Measurements from ENCODE around the gene KCNH1. TPM values are rescaled to one million over a fixed set of nuclear protein-coding genes. Genes with fewer than 3 reads are reported as not detected.

Gene KCNH1
- total RNA-seq, 1 donor from 2014 or later: 15.5 TPM

GRCh38 chr1:210944252-210944651, 189.7 kb downstream of the KCNH1 start:
- peaks cover 6% of the 10 kb centered on the region for H3K36me3 Mint-ChIP-seq (ENCODE audit: low read depth, unreplicated experiment)
- DNase-seq (ENCODE audit: low read depth) (no peak), FAIRE-seq (no peak)
- H3K4me3 Mint-ChIP-seq (ENCODE audit: unreplicated experiment): no peak overlapping the region
- no peaks in the 10 kb centered on the region for H3K27me3 Mint-ChIP-seq (ENCODE audit: low read depth, unreplicated experiment)
- no peaks in the 10 kb centered on the region for H3K4me1 ChIP-seq (ENCODE audit: insufficient read depth, low read length)
- TF ChIP-seq CTCF (IDR thresholded peaks at IDR 0.05; ENCODE audit: insufficient read depth, low read depth, low read length): no peak
- TF ChIP-seq EZH2 (IDR thresholded peaks at IDR 0.05; ENCODE audit: insufficient read depth, low read length): no peak
- no peak overlapping the region for H3K27ac ChIP-seq (ENCODE audit: low read depth, low read length)
- H3K9me3 ChIP-seq (ENCODE audit: insufficient read depth, low read depth, low read length): no peaks in the 10 kb centered on the region
- no peaks in the 10 kb centered on the region for H3K79me2 ChIP-seq (ENCODE audit: insufficient read depth, low read length)
- no peaks in the 10 kb centered on the region for H4K20me1 ChIP-seq (ENCODE audit: insufficient read depth, low read length)
- no peak overlapping the region for H3K9ac ChIP-seq (ENCODE audit: low read length)
- H3K9me3 Mint-ChIP-seq (ENCODE audit: unreplicated experiment): no peaks in the 10 kb centered on the region
- H3K36me3 ChIP-seq (ENCODE audit: insufficient read depth, low read length): no peaks in the 10 kb centered on the region
- no peak overlapping the region for H3K27ac Mint-ChIP-seq (ENCODE audit: unreplicated experiment)
- H3K4me1 Mint-ChIP-seq (ENCODE audit: low read depth, unreplicated experiment): peaks cover 3% of the 10 kb centered on the region
- no peak overlapping the region for H3K4me2 ChIP-seq (ENCODE audit: low read length)
- H3K27me3 ChIP-seq (ENCODE audit: insufficient read depth, low read length): no peaks in the 10 kb centered on the region
- H3K4me3 ChIP-seq (ENCODE audit: insufficient read depth, low read depth, low read length): no peak overlapping the region
- no peak overlapping the region for H2AFZ ChIP-seq (ENCODE audit: low read depth, low read length)

- FAIRE-seq (no peak), DNase-seq (ENCODE audit: low read depth) (no peak)
- Mint-ChIP-seq H3K9me3 (ENCODE audit: unreplicated experiment) (no peaks in the 10 kb centered on the region), H3K27ac (ENCODE audit: unreplicated experiment) (no peak overlapping the region), H3K27me3 (ENCODE audit: low read depth, unreplicated experiment) (no peaks in the 10 kb centered on the region), H3K4me1 (ENCODE audit: low read depth, unreplicated experiment) (peaks cover 3% of the 10 kb centered on the region), H3K36me3 (ENCODE audit: low read depth, unreplicated experiment) (peaks cover 6% of the 10 kb centered on the region), H3K4me3 (ENCODE audit: unreplicated experiment) (no peak overlapping the region)
- Histone ChIP-seq H3K4me3 (ENCODE audit: insufficient read depth, low read depth, low read length) (no peak overlapping the region), H4K20me1 (ENCODE audit: insufficient read depth, low read length) (no peaks in the 10 kb centered on the region), H2AFZ (ENCODE audit: low read depth, low read length) (no peak overlapping the region), H3K27me3 (ENCODE audit: insufficient read depth, low read length) (no peaks in the 10 kb centered on the region), H3K79me2 (ENCODE audit: insufficient read depth, low read length) (no peaks in the 10 kb centered on the region), H3K27ac (ENCODE audit: low read depth, low read length) (no peak overlapping the region), H3K4me1 (ENCODE audit: insufficient read depth, low read length) (no peaks in the 10 kb centered on the region), H3K9me3 (ENCODE audit: insufficient read depth, low read depth, low read length) (no peaks in the 10 kb centered on the region), H3K4me2 (ENCODE audit: low read length) (no peak overlapping the region), H3K36me3 (ENCODE audit: insufficient read depth, low read length) (no peaks in the 10 kb centered on the region), H3K9ac (ENCODE audit: low read length) (no peak overlapping the region)
- no peak for TF ChIP-seq CTCF (IDR thresholded peaks at IDR 0.05; ENCODE audit: insufficient read depth, low read depth, low read length)
- TF ChIP-seq EZH2 (IDR thresholded peaks at IDR 0.05; ENCODE audit: insufficient read depth, low read length): no peak
These were observed 191.4 kb downstream of the KCNH1 start for GRCh38 chr1:210942513-210942912.

GRCh38 chr1:210940081-210940617, 193.8 kb downstream of the KCNH1 start:
- H3K9me3 ChIP-seq (ENCODE audit: insufficient read depth, low read depth, low read length): no peaks in the 10 kb centered on the region
- H3K4me2 ChIP-seq (ENCODE audit: low read length): no peak overlapping the region
- Mint-ChIP-seq H3K27ac (ENCODE audit: unreplicated experiment) (no peak overlapping the region), H3K36me3 (ENCODE audit: low read depth, unreplicated experiment) (no peaks in the 10 kb centered on the region), H3K4me3 (ENCODE audit: unreplicated experiment) (no peak overlapping the region), H3K27me3 (ENCODE audit: low read depth, unreplicated experiment) (no peaks in the 10 kb centered on the region), H3K4me1 (ENCODE audit: low read depth, unreplicated experiment) (peaks cover 3% of the 10 kb centered on the region), H3K9me3 (ENCODE audit: unreplicated experiment) (no peaks in the 10 kb centered on the region)
- H3K9ac ChIP-seq (ENCODE audit: low read length): no peak overlapping the region
- H3K36me3 ChIP-seq (ENCODE audit: insufficient read depth, low read length): no peaks in the 10 kb centered on the region
- no peaks in the 10 kb centered on the region for H3K79me2 ChIP-seq (ENCODE audit: insufficient read depth, low read length)
- FAIRE-seq: no peak
- H3K4me3 ChIP-seq (ENCODE audit: insufficient read depth, low read depth, low read length): no peak overlapping the region
- no peak overlapping the region for H3K27ac ChIP-seq (ENCODE audit: low read depth, low read length)
- H4K20me1 ChIP-seq (ENCODE audit: insufficient read depth, low read length): no peaks in the 10 kb centered on the region
- H2AFZ ChIP-seq (ENCODE audit: low read depth, low read length): no peak overlapping the region
- no peaks in the 10 kb centered on the region for H3K27me3 ChIP-seq (ENCODE audit: insufficient read depth, low read length)
- no peaks in the 10 kb centered on the region for H3K4me1 ChIP-seq (ENCODE audit: insufficient read depth, low read length)
- no peak for DNase-seq (ENCODE audit: low read depth)
- TF ChIP-seq EZH2 (IDR thresholded peaks at IDR 0.05; ENCODE audit: insufficient read depth, low read length): no peak
- TF ChIP-seq CTCF (IDR thresholded peaks at IDR 0.05; ENCODE audit: insufficient read depth, low read depth, low read length): no peak

Data from astrocyte (in vitro differentiated cells and primary cell).